Measurements from ENCODE around the gene MSH6. TPM values are rescaled to one million over a fixed set of nuclear protein-coding genes. Genes with fewer than 3 reads are reported as not detected.
A peak's percentile ranks its signal among the peaks of the same experiment; 100 is the strongest.

Gene MSH6
- total RNA-seq, 6 experiments from 2014 or later, result 47.6 to 62.1 (median 57.3) TPM

DNA sequence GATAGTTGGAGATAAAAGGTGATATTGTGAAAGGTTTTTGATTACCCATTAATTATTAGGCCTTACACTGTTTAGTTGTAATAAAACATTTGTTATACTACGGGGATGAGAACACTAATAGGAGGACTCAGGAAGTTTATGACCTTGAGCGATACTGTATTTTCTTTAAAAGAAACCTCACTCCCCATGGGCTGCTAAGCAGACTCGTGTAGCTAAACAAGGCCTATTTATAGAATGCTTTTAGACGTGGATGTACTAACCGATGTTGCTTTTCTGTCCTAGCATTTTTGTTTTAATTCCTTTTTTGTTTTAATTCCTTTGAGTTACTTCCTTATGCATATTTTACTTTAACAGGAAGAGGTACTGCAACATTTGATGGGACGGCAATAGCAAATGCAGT lies 22.9 kb downstream of the MSH6 start:
- Mint-ChIP-seq H3K36me3 (ENCODE audit: low read depth) (peaks cover 45% of the 10 kb centered on the region), H3K27me3 (ENCODE audit: insufficient read depth) (0 out of 2 replicates have a peak, but pooled peaks cover 5% of the 10 kb centered on the region), H3K27ac (no peak overlapping the region), H3K4me1 (ENCODE audit: low read depth) (peaks cover 17% of the 10 kb centered on the region), H3K4me3 (no peak overlapping the region), H3K9me3 (peaks cover 8% of the 10 kb centered on the region)
- no peak for DNase-seq
- TF ChIP-seq, protein P1, sequence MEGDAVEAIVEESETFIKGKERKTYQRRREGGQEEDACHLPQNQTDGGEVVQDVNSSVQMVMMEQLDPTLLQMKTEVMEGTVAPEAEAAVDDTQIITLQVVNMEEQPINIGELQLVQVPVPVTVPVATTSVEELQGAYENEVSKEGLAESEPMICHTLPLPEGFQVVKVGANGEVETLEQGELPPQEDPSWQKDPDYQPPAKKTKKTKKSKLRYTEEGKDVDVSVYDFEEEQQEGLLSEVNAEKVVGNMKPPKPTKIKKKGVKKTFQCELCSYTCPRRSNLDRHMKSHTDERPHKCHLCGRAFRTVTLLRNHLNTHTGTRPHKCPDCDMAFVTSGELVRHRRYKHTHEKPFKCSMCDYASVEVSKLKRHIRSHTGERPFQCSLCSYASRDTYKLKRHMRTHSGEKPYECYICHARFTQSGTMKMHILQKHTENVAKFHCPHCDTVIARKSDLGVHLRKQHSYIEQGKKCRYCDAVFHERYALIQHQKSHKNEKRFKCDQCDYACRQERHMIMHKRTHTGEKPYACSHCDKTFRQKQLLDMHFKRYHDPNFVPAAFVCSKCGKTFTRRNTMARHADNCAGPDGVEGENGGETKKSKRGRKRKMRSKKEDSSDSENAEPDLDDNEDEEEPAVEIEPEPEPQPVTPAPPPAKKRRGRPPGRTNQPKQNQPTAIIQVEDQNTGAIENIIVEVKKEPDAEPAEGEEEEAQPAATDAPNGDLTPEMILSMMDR (IDR thresholded peaks at IDR 0.05), result no peak

DNA sequence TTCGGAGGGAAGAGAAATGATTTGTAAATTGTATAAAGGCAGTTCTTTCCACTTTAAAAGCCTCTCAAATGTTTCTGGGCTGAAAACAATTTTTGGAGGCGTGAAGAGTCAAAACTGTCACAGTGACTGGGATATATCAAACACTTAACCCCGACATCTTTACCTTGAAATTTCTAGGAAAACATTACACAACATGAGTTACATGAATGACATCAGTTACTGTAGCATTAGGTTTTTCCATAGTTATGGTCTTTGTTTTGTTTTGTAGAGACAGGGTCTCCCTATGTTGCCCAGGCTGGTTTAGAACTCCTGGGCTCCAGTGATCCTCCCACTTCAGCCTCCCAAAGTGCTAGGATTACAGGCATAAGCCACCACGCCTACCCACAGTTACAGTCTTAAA lies 25.7 kb downstream of the MSH6 start:
- TF ChIP-seq, protein P1 (IDR thresholded peaks at IDR 0.05), result no peak
- no peak for DNase-seq
- Mint-ChIP-seq H3K4me1 (ENCODE audit: low read depth) (peaks cover 20% of the 10 kb centered on the region), H3K4me3 (no peak overlapping the region), H3K27me3 (ENCODE audit: insufficient read depth) (0 out of 2 replicates have a peak, but pooled peaks cover under 1% of the 10 kb centered on the region), H3K9me3 (no peaks in the 10 kb centered on the region), H3K36me3 (ENCODE audit: low read depth) (peaks cover 48% of the 10 kb centered on the region), H3K27ac (peak overlapping the region; percentile 58)

DNA sequence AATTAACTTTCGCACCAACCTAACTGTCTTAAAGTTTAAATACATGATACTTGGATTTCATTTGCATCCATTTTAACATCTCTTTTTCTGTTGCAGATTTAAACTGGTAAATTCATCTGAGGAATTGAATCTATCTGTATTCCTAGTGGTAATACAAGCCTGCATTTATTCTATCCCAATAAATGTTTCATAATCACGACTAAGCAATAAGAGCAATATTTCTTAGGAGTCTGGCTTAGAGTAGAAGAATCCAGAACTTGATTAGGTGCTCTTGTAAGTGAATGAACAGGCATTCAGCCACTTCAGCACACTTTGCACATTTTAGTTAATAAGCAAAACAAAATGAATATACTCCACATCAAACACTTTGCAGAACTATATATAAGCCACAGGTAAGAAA lies 27.0 kb downstream of the MSH6 start:
- no peak overlapping the region; the same call in 1 of the 2 replicates for H3K27ac Mint-ChIP-seq
- no peaks in the 10 kb centered on the region for H3K9me3 Mint-ChIP-seq
- DNase-seq, result no peak
- H3K27me3 Mint-ChIP-seq (ENCODE audit: insufficient read depth), result no peaks in the 10 kb centered on the region
- H3K4me1 Mint-ChIP-seq (ENCODE audit: low read depth), result peaks cover 20% of the 10 kb centered on the region
- H3K36me3 Mint-ChIP-seq (ENCODE audit: low read depth), result peaks cover 44% of the 10 kb centered on the region
- no peak overlapping the region for H3K4me3 Mint-ChIP-seq
- TF ChIP-seq, protein P1 (IDR thresholded peaks at IDR 0.05), result no peak

DNA sequence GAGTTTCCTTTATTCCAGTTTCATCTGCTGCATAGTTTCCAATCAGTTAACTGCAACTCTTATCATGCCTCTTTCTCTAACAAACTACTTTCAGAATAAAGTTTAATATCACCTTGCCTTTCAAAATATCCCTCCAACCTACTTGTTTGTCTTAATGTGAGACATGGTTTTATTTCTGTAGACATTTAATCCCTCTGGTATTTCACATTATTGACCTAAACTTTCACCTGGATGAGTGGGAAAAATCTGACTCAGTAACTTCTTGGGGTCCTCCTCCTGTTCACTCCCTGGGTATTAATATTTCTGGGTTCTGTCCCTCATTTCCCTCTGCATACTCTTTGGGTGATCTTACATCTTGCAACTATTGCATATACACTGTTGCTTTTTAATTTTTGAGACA lies 27.9 kb downstream of the MSH6 start:
- Mint-ChIP-seq H3K36me3 (ENCODE audit: low read depth) (peaks cover 42% of the 10 kb centered on the region), H3K4me3 (no peak overlapping the region), H3K4me1 (ENCODE audit: low read depth) (peaks cover 20% of the 10 kb centered on the region), H3K27ac (no peak overlapping the region), H3K27me3 (ENCODE audit: insufficient read depth) (no peaks in the 10 kb centered on the region), H3K9me3 (no peaks in the 10 kb centered on the region)
- no peak for DNase-seq
- TF ChIP-seq, protein P1 (IDR thresholded peaks at IDR 0.05), result no peak

DNA sequence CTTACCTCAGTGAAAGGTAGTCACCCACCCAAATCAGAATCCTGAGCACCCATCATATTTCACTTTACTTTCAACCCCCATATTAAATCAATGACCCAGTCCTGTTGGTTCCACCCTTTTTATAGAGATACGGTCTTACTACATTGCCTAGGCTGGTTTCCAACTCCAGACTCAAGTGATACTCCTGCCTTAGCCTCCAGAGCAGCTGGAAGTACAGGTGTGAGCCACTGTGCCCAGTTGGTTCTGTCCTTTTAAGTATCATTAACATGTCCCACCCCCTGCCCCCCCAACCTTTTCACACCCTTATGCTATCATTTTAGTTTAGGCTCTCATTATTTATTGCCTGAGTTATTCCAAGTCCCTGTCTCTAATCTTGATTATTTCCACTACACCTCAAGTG lies 28.7 kb downstream of the MSH6 start:
- Mint-ChIP-seq H3K4me1 (ENCODE audit: low read depth) (peaks cover 20% of the 10 kb centered on the region), H3K27ac (no peak overlapping the region), H3K9me3 (no peaks in the 10 kb centered on the region), H3K36me3 (ENCODE audit: low read depth) (peaks cover 40% of the 10 kb centered on the region), H3K27me3 (ENCODE audit: insufficient read depth) (no peaks in the 10 kb centered on the region), H3K4me3 (no peak overlapping the region)
- DNase-seq, result no peak
- TF ChIP-seq, protein P1 (IDR thresholded peaks at IDR 0.05), result no peak

DNA sequence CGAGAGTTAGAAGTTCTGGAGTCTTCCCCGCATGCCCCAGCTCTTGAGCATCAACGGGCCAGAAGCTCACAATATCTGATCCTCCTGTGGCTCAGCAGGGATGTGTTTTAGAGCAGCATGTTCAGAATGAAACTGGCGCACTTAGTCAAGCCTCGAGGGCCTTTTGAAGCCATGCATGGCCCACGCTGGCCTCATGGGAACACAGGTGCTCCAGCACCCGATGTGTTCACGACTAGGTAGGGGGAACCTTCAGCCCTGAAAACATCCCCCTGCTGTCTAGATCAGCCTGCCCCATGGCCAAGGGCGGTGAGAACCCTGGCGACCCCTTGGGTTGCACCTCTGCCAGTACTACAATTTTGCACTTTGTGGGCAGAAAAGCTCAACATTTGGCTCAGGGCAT lies 32.8 kb downstream of the MSH6 start:
- H3K9me3 Mint-ChIP-seq, result no peaks in the 10 kb centered on the region
- no peak overlapping the region for H3K4me3 Mint-ChIP-seq
- TF ChIP-seq, protein P1 (IDR thresholded peaks at IDR 0.05), result no peak
- peaks cover 16% of the 10 kb centered on the region for H3K4me1 Mint-ChIP-seq (ENCODE audit: low read depth)
- peaks cover 63% of the 10 kb centered on the region for H3K36me3 Mint-ChIP-seq (ENCODE audit: low read depth)
- no peak for DNase-seq
- H3K27me3 Mint-ChIP-seq (ENCODE audit: insufficient read depth), result peaks cover 2% of the 10 kb centered on the region; the same call in 1 of the 2 replicates
- H3K27ac Mint-ChIP-seq, result no peak overlapping the region
